Mucosa of gallbladder (tissue), 1 donor: Measurements from ENCODE around the gene CLPTM1. TPM values are rescaled to one million over a fixed set of nuclear protein-coding genes. Genes with fewer than 3 reads are reported as not detected.
A peak's percentile ranks its signal among the peaks of the same experiment; 100 is the strongest.
"Not testable (repeated sequence)": the region's sequence is repeated elsewhere in the genome, so short reads cannot be mapped to it uniquely, and the experiment has no call there.

Experiments used
- DNase-seq: peaks from one replicate; pipeline ENCODE4 v3.0.0-alpha.2; 2020; ENCODE audit warnings: low spot score
- total RNA-seq: library from RNA; stranded (reverse); gene quantifications from one replicate; pipeline ENCODE4 v1.2.1, GENCODE V29; 2021
- donor health status: DM: no; HTN: no; CAD: no.

CLPTM1 gene, protein sequence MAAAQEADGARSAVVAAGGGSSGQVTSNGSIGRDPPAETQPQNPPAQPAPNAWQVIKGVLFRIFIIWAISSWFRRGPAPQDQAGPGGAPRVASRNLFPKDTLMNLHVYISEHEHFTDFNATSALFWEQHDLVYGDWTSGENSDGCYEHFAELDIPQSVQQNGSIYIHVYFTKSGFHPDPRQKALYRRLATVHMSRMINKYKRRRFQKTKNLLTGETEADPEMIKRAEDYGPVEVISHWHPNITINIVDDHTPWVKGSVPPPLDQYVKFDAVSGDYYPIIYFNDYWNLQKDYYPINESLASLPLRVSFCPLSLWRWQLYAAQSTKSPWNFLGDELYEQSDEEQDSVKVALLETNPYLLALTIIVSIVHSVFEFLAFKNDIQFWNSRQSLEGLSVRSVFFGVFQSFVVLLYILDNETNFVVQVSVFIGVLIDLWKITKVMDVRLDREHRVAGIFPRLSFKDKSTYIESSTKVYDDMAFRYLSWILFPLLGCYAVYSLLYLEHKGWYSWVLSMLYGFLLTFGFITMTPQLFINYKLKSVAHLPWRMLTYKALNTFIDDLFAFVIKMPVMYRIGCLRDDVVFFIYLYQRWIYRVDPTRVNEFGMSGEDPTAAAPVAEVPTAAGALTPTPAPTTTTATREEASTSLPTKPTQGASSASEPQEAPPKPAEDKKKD
- total RNA-seq, result 149 TPM

DNA sequence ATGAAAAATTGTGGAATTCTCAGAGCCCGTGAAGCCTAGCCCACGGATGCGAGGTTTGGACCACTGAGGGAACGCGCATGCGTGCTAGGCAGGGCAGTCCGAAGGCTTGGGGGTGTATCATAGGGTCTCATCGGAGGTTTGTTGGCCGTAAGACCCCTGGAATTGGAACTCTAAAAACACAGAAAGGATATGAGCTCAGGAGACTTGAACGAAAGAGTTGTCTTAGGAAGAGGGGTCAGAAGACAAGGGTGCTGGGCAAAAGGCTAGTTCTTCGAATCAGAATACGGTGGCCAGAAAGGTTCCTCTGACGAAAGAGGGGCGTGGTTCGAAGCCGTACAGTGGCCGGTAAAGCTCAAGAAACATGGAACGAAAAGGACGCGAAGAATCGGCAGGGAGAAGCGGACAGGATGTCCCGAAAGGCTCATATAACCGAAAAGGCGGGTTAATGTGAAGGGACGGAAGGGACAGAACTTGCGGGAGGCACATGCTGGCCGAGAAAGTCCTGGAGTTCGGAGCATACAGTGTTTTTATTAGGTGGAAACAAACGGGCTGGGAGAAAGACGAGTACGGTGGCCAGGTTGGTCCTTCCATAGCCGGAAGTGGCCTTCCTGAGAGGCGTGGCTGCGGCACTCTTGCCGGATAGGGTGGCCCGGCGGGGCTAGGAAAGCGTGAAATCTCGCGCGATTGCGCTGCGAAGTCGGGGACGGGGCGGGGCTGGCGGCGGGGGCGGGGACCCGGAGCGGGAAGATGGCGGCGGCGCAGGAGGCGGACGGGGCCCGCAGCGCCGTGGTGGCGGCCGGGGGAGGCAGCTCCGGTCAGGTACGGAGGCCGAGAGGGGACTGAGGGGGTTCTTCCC lies at the start of gene CLPTM1:
Gene CLPTM1, plus strand, starts transcription at position 732 of the 856 bp plus-strand sequence. Its CDS starts 16 bp downstream, at position 748.
- DNase-seq, result peak; percentile 97

DNA sequence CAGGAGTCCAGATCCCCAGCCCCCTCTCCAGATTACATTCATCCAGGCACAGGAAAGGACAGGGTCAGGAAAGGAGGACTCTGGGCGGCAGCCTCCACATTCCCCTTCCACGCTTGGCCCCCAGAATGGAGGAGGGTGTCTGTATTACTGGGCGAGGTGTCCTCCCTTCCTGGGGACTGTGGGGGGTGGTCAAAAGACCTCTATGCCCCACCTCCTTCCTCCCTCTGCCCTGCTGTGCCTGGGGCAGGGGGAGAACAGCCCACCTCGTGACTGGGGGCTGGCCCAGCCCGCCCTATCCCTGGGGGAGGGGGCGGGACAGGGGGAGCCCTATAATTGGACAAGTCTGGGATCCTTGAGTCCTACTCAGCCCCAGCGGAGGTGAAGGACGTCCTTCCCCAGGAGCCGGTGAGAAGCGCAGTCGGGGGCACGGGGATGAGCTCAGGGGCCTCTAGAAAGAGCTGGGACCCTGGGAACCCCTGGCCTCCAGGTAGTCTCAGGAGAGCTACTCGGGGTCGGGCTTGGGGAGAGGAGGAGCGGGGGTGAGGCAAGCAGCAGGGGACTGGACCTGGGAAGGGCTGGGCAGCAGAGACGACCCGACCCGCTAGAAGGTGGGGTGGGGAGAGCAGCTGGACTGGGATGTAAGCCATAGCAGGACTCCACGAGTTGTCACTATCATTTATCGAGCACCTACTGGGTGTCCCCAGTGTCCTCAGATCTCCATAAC lies 49.6 kb upstream of the CLPTM1 start, which contains the start of gene APOE:
Gene APOE, plus strand, starts transcription at position 360 of the 724 bp plus-strand sequence. CDS start 829 bp downstream, outside the sequence.
- DNase-seq, result no peak

DNA sequence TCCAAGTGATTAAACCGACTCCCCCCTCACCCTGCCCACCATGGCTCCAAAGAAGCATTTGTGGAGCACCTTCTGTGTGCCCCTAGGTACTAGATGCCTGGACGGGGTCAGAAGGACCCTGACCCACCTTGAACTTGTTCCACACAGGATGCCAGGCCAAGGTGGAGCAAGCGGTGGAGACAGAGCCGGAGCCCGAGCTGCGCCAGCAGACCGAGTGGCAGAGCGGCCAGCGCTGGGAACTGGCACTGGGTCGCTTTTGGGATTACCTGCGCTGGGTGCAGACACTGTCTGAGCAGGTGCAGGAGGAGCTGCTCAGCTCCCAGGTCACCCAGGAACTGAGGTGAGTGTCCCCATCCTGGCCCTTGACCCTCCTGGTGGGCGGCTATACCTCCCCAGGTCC lies 47.6 kb upstream of the CLPTM1 start:
- no peak for DNase-seq

DNA sequence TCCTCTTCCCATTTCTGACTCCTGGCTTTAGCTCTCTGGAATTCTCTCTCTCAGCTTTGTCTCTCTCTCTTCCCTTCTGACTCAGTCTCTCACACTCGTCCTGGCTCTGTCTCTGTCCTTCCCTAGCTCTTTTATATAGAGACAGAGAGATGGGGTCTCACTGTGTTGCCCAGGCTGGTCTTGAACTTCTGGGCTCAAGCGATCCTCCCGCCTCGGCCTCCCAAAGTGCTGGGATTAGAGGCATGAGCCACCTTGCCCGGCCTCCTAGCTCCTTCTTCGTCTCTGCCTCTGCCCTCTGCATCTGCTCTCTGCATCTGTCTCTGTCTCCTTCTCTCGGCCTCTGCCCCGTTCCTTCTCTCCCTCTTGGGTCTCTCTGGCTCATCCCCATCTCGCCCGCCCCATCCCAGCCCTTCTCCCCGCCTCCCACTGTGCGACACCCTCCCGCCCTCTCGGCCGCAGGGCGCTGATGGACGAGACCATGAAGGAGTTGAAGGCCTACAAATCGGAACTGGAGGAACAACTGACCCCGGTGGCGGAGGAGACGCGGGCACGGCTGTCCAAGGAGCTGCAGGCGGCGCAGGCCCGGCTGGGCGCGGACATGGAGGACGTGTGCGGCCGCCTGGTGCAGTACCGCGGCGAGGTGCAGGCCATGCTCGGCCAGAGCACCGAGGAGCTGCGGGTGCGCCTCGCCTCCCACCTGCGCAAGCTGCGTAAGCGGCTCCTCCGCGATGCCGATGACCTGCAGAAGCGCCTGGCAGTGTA lies 46.9 kb upstream of the CLPTM1 start:
- no peak for DNase-seq

DNA sequence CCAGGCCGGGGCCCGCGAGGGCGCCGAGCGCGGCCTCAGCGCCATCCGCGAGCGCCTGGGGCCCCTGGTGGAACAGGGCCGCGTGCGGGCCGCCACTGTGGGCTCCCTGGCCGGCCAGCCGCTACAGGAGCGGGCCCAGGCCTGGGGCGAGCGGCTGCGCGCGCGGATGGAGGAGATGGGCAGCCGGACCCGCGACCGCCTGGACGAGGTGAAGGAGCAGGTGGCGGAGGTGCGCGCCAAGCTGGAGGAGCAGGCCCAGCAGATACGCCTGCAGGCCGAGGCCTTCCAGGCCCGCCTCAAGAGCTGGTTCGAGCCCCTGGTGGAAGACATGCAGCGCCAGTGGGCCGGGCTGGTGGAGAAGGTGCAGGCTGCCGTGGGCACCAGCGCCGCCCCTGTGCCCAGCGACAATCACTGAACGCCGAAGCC lies 46.3 kb upstream of the CLPTM1 start:
- no peak for DNase-seq

DNA sequence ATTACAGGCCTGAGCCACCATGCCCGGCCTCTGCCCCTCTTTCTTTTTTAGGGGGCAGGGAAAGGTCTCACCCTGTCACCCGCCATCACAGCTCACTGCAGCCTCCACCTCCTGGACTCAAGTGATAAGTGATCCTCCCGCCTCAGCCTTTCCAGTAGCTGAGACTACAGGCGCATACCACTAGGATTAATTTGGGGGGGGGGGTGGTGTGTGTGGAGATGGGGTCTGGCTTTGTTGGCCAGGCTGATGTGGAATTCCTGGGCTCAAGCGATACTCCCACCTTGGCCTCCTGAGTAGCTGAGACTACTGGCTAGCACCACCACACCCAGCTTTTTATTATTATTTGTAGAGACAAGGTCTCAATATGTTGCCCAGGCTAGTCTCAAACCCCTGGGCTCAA lies 45.4 kb upstream of the CLPTM1 start:
- no peak for DNase-seq

DNA sequence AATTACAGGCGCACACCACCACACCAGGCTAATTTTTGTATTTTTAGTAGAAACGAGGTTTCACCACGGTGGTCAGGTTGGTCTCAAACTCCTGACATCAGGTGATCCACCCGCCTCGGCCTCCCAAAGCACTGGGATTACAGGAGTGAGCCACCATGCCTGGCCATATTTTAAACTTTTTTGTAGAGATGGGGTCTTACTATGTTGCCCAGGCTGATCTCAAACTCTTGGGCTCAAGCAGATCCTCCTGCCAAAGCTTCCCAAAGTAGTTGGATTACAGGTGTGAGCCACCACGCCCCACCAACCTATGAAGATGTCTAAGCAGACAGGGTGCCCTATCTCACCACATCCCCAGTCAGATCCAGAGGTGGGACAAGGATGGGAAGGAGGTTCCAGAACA lies 43.3 kb upstream of the CLPTM1 start:
- not testable (repeated sequence) for DNase-seq

DNA sequence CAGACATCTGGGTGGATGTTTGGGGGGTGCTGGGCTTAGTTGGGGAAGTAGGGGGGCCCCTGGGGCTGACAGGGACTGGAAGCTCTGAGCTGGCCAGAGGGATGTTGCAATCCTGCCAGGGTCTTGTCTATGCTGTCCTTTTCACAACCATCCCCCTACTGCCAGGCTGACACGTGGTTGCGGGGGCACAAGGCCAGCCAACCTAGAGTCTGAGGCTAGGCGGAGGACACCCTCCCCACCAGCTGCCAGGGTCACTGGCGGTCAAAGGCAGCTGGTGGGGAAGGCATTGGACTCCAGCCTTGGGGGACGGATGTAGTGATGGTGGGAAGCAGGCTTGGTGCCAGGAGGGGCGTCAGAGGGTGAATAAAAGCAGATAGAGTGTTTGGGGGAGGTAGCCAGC lies 42.3 kb upstream of the CLPTM1 start:
- peak; percentile 46 for DNase-seq

DNA sequence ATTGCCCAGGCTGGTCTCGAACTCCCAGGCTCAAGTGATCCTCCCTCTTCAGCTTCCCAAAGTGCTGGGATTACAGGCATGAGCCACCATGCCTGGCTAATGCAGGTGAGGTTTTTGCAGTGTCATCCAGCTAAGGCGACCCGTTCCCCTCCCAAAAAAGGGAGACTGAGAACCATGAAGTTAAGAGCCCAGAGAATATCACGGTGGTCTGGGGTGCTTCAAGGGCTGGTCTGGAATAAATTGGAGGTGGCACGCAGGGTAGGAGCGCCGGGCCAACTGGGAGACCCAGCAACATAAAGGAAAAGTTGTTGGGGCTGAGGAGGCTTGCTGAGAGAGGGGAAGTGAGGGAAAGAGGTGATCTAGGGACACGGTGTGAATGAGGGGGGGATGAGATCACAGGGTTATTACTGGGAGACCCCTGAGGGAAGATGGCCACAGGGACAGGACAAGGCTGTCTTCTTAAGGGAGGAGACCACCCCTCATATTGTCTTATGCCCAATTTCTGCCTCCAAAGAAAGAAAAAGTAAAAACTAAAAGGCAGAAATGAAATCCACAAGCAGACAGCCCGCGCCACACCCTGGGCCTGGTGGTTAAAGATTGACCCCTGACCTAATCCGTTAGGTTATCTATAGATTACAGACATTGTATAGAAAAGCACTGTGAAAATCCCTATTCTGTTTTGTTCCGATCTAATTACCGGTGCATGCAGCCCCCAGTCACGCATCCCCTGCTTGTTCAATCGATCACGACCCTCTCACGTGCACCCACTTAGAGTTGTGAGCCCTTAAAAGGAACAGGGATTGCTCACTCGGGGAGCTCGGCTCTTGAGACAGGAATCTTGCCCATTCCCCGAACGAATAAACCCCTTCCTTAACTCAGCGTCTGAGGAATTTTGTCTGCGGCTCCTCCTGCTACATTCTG lies 41.4 kb upstream of the CLPTM1 start:
- DNase-seq, result not testable (repeated sequence)

DNA sequence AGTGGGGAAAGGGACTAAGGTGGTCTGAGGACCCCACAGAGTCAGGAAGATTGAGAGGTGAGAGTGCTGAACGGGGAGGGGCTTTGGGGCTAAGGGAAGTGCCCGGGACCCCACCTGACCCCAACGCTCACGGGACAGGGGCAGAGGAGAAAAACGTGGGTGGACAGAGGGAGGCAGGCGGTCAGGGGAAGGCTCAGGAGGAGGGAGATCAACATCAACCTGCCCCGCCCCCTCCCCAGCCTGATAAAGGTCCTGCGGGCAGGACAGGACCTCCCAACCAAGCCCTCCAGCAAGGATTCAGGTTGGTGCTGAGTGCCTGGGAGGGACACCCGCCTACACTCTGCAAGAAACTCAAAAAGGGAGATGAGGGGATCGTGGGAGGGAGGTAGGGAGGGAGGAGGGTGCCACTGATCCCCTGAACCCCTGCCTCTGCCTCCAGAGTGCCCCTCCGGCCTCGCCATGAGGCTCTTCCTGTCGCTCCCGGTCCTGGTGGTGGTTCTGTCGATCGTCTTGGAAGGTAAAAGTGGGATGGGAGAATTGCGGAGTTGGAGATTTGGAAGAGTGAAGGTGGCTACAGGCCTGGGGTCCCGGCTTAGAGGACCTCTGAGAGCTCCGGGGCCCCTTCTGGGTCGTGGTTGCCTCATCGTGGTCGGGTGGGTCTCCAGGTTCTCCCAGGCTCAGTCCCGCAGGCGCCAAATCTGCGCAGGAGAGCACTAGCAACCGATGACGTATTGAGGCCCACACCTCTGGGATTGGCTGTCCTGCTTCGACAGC lies 40.6 kb upstream of the CLPTM1 start, which contains the start of gene APOC1:
Gene APOC1, plus strand, starts transcription at position 176 of the 774 bp plus-strand sequence. Its CDS starts 284 bp downstream, at position 460.
- peak; percentile 84 for DNase-seq

DNA sequence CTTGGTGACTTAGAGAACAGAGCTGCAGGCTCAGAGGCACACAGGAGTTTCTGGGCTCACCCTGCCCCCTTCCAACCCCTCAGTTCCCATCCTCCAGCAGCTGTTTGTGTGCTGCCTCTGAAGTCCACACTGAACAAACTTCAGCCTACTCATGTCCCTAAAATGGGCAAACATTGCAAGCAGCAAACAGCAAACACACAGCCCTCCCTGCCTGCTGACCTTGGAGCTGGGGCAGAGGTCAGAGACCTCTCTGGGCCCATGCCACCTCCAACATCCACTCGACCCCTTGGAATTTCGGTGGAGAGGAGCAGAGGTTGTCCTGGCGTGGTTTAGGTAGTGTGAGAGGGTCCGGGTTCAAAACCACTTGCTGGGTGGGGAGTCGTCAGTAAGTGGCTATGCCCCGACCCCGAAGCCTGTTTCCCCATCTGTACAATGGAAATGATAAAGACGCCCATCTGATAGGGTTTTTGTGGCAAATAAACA lies 30.9 kb upstream of the CLPTM1 start:
- DNase-seq, result no peak

DNA sequence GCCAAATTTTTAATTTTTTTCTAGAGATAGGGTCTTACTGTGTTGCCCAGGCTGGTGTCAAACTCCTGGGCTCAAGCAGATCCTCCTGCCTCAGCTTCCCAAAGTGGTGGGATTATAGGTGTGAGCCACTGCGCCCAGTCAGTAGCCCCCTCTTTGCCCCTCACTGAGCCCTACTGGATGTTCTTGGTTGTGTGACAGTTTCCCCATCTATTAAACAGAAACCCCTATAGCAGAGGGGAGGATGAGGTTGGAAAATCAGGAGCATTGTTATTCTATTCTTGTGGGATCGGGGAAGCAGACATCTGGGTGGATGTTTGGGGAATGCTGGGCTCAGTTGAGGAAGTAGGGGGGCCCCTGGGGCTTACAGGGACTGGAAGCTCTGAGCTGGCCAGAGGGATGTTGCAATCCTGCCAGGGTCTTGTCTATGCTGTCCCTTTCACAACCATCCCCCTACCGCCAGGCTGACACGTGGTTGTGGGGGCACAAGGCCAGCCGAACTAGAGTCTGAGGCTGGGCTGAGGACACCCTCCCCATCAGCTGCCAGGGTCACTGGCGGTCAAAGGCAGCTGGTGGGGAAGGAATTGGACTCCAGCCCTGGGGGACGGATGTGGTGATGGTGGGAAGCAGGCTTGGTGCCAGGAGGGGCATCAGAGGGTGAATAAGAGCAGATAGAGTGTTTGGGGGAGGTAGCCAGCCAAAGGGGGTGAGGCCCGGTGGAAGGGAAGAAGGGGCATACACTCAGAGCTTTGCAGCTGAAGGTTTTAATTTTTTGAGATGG lies 29.9 kb upstream of the CLPTM1 start:
- peak; percentile 74 for DNase-seq

DNA sequence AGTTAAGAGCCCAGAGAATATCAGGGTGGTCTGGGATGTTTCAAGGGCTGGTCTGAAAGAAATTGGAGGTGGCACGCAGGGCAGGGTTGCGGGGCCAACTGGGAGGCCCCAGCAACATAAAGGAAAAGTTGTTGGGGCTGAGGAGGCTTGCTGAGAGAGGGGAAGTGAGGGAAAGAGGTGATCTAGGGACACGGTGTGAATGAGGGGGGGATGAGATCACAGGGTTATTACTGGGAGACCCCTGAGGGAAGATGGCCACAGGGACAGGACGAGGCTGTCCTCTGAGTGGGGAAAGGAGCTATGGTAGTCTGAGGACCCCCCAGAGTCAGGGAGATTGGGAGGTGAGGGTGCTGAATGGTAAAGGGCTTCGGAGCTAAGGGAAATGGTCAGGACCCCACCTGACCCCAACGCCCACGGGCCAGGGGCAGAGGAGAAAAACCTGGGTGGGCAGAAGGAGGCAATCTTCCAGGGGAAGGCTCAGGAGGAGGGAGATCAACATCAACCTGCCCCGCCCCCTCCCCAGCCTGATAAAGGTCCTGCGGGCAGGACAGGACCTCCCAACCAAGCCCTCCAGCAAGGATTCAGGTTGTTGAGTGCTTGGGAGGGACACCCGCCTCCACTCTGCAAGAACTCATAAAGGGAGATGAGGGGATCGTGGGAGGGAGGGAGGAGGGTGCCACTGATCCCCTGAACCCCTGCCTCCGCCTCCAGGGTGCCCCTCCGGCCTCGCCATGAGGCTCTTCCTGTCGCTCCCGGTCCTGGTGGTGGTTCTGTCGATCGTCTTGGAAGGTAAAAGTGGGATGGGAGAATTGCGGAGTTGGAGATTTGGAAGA lies 28.7 kb upstream of the CLPTM1 start:
- not testable (repeated sequence) for DNase-seq

DNA sequence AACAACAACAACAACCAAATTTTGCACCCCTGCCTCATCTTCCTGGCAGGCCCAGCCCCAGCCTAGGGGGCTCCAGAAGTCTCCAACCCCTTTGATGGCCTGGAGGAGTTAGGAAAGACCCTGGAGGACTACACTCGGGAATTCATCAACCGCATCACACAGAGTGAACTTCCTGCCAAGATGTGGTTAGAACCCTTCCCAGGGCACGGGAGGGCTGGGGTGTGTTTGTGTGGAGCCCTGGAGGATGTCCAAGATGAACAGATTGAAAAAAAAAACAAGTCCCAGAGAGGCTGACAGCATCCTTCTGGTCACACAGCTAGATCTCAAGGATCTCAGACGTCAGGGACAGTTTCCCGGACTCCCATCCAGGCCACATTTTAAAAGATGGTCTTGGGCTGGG lies 27.4 kb upstream of the CLPTM1 start:
- DNase-seq, result no peak

DNA sequence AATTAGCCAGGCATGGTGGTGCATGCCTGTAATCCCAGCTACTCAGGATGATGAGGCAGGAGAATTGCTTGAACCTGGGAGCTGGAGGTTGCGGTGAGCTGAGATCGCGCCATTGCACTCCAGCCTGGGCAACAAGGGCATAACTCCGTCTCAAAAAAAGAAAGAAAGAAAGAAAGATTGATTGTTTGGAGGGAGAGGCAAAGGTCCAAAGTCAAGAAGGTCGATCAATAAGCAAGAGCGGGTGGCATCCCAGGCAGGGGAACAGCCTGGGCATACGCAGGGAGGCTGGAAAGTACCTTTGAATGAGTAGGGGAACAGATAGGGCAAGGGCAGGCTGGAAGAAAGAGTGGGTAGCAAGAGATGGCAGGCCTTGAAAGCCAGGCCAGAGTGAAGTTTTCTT lies 25.1 kb upstream of the CLPTM1 start:
- no peak for DNase-seq

DNA sequence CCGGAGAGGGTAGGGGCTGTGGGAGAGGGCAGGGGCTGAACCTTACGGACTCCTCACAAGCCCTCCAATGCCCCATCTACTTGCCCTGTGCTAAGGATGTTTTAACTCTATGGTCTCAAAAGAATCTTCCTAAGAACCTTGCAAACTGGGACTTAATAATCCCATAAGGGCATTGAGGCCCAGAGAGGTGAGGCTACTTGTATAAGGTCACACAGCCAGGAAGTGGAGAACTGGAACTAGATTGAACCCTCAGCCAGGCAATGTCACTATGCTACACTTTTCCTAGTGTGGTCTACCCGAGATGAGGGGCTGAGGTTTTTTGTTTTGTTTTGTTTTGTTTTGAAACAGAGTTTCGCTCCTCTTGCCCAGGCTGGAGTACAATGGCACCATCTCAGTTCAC lies 23.6 kb upstream of the CLPTM1 start:
- no peak for DNase-seq

DNA sequence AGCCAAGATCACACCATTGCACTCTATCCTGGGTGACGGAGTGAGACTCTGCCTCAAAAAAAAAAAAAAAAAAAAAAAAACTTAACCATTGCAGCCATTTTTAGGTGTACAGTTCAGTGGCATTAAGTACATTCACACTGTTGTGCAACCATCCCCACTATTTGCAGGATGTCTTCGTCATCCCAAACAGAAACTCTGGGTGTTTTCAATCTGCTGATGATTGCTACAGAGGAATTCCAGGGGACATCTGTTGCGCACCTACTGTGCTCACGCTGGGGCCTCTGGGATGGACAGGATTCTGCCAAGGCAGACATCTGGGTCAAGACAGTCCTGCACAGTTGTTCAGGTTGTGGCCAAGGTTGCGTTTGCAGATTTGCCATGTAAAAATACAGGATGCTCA lies 15.5 kb upstream of the CLPTM1 start:
- no peak for DNase-seq
